GM23338 (cell line): ENCODE measurements around the gene ST3GAL4. TPM values are rescaled to one million over a fixed set of nuclear protein-coding genes. Genes with fewer than 3 reads are reported as not detected.

Source experiments
- ATAC-seq: fragments of 200-7000 bp; cut with Tn5 transposase; 3 replicates; pipeline ENCODE4 v1.9.1; 2020
- DNase-seq: peaks from one replicate; pipeline ENCODE4 v3.0.0-alpha.2; 2015; ENCODE audit warnings: low spot score
- H2AFZ ChIP-seq: fragments of 200-600 bp; sonication (generic); 2 replicates; pipeline ENCODE4 v1.8.0; 2016; ENCODE audit warnings: antibody characterized with exemption, mild to moderate bottlenecking, moderate library complexity
- H3F3A ChIP-seq: fragments of 200-600 bp; sonication (generic); replicated peaks from 2 replicates; pipeline ENCODE4 v1.8.0; 2017; ENCODE audit warnings: antibody characterized with exemption, mixed run types, low read depth
- H3K27ac ChIP-seq: fragments of 200-600 bp; sonication (generic); 2 replicates; pipeline ENCODE4 v1.6.1; 2016; ENCODE audit warnings: low read depth
- H3K27me3 ChIP-seq: fragments of 200-600 bp; sonication (generic); 2 replicates; pipeline ENCODE4 v1.8.0; 2016; ENCODE audit warnings: mild to moderate bottlenecking, mixed run types, moderate library complexity; ENCODE audit not compliant: insufficient read depth
- H3K36me3 ChIP-seq: fragments of 200-600 bp; sonication (generic); 2 replicates; pipeline ENCODE4 v1.8.0; 2016; ENCODE audit warnings: mild to moderate bottlenecking; ENCODE audit not compliant: insufficient read depth
- H3K4me1 ChIP-seq: fragments of 200-600 bp; sonication (generic); 2 replicates; pipeline ENCODE4 v1.8.0; 2016; ENCODE audit warnings: mild to moderate bottlenecking, moderate library complexity; ENCODE audit not compliant: insufficient read depth
- H3K4me2 ChIP-seq: fragments of 200-600 bp; sonication (generic); 2 replicates; pipeline ENCODE4 v1.7.1; 2017; ENCODE audit warnings: mixed run types
- H3K4me3 ChIP-seq: fragments of 200-600 bp; sonication (generic); 2 replicates; pipeline ENCODE4 v1.6.1; 2016; ENCODE audit warnings: mixed run types
- H3K79me2 ChIP-seq: fragments of 200-600 bp; sonication (generic); replicated peaks from 2 replicates; pipeline ENCODE4 v1.8.0; 2017; ENCODE audit warnings: mild to moderate bottlenecking; ENCODE audit not compliant: insufficient read depth
- H3K9me2 ChIP-seq: fragments of 200-600 bp; sonication (generic); 2 replicates; pipeline ENCODE4 v1.8.0; 2017; ENCODE audit not compliant: insufficient read depth
- H4K20me1 ChIP-seq: fragments of 200-600 bp; sonication (generic); replicated peaks from 2 replicates; pipeline ENCODE4 v1.8.0; 2017; ENCODE audit warnings: mild to moderate bottlenecking; ENCODE audit not compliant: insufficient read depth
- H3K27ac Mint-ChIP-seq: 2 replicates; pipeline ENCODE4 v1.8.0; 2020; ENCODE audit warnings: inconsistent platforms, mild to moderate bottlenecking, moderate library complexity, mixed read lengths
- H3K27me3 Mint-ChIP-seq: 3 replicates; pipeline ENCODE4 v1.8.0; 2022; ENCODE audit warnings: low read depth, mild to moderate bottlenecking, moderate library complexity, mixed read lengths, inconsistent platforms; ENCODE audit not compliant: insufficient read depth, poor library complexity
- H3K36me3 Mint-ChIP-seq: 3 replicates; pipeline ENCODE4 v1.8.0; 2021; ENCODE audit warnings: low read depth, mild to moderate bottlenecking, inconsistent platforms, moderate library complexity, mixed read lengths
- H3K4me1 Mint-ChIP-seq: 3 replicates; pipeline ENCODE4 v1.8.0; 2020; ENCODE audit warnings: mild to moderate bottlenecking, inconsistent platforms, mixed read lengths
- H3K4me3 Mint-ChIP-seq: 3 replicates; pipeline ENCODE4 v1.8.0; 2021; ENCODE audit warnings: moderate library complexity, mild to moderate bottlenecking, inconsistent platforms, mixed read lengths
- H3K9me3 Mint-ChIP-seq: 3 replicates; pipeline ENCODE4 v1.8.0; 2020; ENCODE audit warnings: moderate library complexity, mild to moderate bottlenecking, inconsistent platforms, mixed read lengths
- EZH2phosphoT487 ChIP-seq: fragments of 200-600 bp; sonication (generic); IDR thresholded peaks from one replicate; pipeline ENCODE4 v1.8.1; 2018; ENCODE audit warnings: antibody characterized with exemption; ENCODE audit not compliant: unreplicated experiment
- REST ChIP-seq: IDR thresholded peaks from one replicate; pipeline ENCODE4 v1.6.1; 2018; ENCODE audit warnings: antibody characterized with exemption; ENCODE audit not compliant: unreplicated experiment
- STAT1 ChIP-seq: IDR thresholded peaks from one replicate; pipeline ENCODE4 v1.6.1; 2016; ENCODE audit warnings: antibody characterized with exemption; ENCODE audit not compliant: unreplicated experiment
- ZNF114 ChIP-seq: fragments of 250-450 bp; sonication (Bioruptor Pico); IDR thresholded peaks from 2 replicates; pipeline ENCODE4 v1.5.0; 2020; ENCODE audit warnings: mild to moderate bottlenecking, moderate library complexity
- ZNF331 ChIP-seq: fragments of 250-450 bp; sonication (Bioruptor Pico); IDR thresholded peaks from 2 replicates; pipeline ENCODE4 v1.5.0; 2020; ENCODE audit warnings: low read depth, mild to moderate bottlenecking, moderate library complexity
- polyA plus RNA-seq: library from polyadenylated mRNA; unstranded; fragments of >200 nt; fragmentation: Nextera tagmentation; extraction: Ambion mirVana; gene quantifications from 2 replicates; pipeline ENCODE4 v1.2.1, GENCODE V29; 2016
- total RNA-seq: library from RNA; depleted of rRNA; stranded (reverse); fragments of >200 nt; shearing (Covaris generic); gene quantifications from 2 replicates; pipeline ENCODE4 v1.2.3, GENCODE V29; 2014
- TF ChIP-seq, protein P1 (sequence below): fragments of 250-450 bp; sonication (Bioruptor Pico); IDR thresholded peaks from 2 replicates; pipeline ENCODE4 v1.5.0; 2020; ENCODE audit warnings: mild to moderate bottlenecking, moderate library complexity
- TF ChIP-seq, protein P2 (sequence below), 2 experiments: fragments of 200-600 bp in 1 of 2; sonication (generic) in 1 of 2; conservative IDR thresholded peaks; 2 replicates each; pipeline versions ENCODE4 v1.5.1 to v1.6.1; 2016 to 2017; ENCODE audit warnings: antibody characterized with exemption in 2 of 2, low read depth in 2 of 2, mild to moderate bottlenecking in 2 of 2, moderate library complexity in 1 of 2

The ST3GAL4 gene
- total and polyA plus RNA-seq, 2 experiments from 2014 or later, result 10.1 to 28.0 TPM

GRCh38 chr11:126413843-126414405, 58.4 kb downstream of the ST3GAL4 start:
- Histone ChIP-seq H3K4me3 (no peak overlapping the region), H3K9me2 (no peaks in the 10 kb centered on the region), H3K27me3 (0 out of 2 replicates have a peak, but pooled peaks cover 3% of the 10 kb centered on the region), H3K27ac (no peak overlapping the region), H3F3A (0 out of 2 replicates have a peak, but pooled peaks cover 3% of the 10 kb centered on the region), H4K20me1 (no peaks in the 10 kb centered on the region), H3K4me2 (no peak overlapping the region), H3K79me2 (no peaks in the 10 kb centered on the region), H2AFZ (no peak overlapping the region), H3K4me1 (peaks cover 11% of the 10 kb centered on the region; the same call in 1 of the 2 replicates), H3K36me3 (no peaks in the 10 kb centered on the region)
- DNase-seq, result no peak
- Mint-ChIP-seq H3K36me3 (peaks cover 17% of the 10 kb centered on the region), H3K27ac (no peak overlapping the region), H3K4me1 (peaks cover 8% of the 10 kb centered on the region), H3K27me3 (peaks cover 12% of the 10 kb centered on the region), H3K9me3 (no peaks in the 10 kb centered on the region), H3K4me3 (no peak overlapping the region)
- ATAC-seq, result no peak
- TF ChIP-seq, protein P1, sequence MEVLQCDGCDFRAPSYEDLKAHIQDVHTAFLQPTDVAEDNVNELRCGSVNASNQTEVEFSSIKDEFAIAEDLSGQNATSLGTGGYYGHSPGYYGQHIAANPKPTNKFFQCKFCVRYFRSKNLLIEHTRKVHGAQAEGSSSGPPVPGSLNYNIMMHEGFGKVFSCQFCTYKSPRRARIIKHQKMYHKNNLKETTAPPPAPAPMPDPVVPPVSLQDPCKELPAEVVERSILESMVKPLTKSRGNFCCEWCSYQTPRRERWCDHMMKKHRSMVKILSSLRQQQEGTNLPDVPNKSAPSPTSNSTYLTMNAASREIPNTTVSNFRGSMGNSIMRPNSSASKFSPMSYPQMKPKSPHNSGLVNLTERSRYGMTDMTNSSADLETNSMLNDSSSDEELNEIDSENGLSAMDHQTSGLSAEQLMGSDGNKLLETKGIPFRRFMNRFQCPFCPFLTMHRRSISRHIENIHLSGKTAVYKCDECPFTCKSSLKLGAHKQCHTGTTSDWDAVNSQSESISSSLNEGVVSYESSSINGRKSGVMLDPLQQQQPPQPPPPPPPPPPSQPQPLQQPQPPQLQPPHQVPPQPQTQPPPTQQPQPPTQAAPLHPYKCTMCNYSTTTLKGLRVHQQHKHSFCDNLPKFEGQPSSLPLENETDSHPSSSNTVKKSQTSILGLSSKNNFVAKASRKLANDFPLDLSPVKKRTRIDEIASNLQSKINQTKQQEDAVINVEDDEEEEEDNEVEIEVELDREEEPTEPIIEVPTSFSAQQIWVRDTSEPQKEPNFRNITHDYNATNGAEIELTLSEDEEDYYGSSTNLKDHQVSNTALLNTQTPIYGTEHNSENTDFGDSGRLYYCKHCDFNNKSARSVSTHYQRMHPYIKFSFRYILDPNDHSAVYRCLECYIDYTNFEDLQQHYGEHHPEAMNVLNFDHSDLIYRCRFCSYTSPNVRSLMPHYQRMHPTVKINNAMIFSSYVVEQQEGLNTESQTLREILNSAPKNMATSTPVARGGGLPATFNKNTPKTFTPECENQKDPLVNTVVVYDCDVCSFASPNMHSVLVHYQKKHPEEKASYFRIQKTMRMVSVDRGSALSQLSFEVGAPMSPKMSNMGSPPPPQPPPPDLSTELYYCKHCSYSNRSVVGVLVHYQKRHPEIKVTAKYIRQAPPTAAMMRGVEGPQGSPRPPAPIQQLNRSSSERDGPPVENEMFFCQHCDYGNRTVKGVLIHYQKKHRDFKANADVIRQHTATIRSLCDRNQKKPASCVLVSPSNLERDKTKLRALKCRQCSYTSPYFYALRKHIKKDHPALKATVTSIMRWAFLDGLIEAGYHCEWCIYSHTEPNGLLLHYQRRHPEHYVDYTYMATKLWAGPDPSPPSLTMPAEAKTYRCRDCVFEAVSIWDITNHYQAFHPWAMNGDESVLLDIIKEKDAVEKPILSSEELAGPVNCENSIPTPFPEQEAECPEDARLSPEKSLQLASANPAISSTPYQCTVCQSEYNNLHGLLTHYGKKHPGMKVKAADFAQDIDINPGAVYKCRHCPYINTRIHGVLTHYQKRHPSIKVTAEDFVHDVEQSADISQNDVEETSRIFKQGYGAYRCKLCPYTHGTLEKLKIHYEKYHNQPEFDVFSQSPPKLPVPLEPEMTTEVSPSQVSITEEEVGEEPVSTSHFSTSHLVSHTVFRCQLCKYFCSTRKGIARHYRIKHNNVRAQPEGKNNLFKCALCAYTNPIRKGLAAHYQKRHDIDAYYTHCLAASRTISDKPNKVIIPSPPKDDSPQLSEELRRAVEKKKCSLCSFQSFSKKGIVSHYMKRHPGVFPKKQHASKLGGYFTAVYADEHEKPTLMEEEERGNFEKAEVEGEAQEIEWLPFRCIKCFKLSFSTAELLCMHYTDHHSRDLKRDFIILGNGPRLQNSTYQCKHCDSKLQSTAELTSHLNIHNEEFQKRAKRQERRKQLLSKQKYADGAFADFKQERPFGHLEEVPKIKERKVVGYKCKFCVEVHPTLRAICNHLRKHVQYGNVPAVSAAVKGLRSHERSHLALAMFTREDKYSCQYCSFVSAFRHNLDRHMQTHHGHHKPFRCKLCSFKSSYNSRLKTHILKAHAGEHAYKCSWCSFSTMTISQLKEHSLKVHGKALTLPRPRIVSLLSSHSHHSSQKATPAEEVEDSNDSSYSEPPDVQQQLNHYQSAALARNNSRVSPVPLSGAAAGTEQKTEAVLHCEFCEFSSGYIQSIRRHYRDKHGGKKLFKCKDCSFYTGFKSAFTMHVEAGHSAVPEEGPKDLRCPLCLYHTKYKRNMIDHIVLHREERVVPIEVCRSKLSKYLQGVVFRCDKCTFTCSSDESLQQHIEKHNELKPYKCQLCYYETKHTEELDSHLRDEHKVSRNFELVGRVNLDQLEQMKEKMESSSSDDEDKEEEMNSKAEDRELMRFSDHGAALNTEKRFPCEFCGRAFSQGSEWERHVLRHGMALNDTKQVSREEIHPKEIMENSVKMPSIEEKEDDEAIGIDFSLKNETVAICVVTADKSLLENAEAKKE (CRISPR knock-in tag), result no peak
- TF ChIP-seq REST (no peak), STAT1 (no peak), EZH2phosphoT487 (no peak), ZNF114 (CRISPR knock-in tag) (no peak), ZNF331 (CRISPR knock-in tag) (no peak)
- TF ChIP-seq, protein P2, sequence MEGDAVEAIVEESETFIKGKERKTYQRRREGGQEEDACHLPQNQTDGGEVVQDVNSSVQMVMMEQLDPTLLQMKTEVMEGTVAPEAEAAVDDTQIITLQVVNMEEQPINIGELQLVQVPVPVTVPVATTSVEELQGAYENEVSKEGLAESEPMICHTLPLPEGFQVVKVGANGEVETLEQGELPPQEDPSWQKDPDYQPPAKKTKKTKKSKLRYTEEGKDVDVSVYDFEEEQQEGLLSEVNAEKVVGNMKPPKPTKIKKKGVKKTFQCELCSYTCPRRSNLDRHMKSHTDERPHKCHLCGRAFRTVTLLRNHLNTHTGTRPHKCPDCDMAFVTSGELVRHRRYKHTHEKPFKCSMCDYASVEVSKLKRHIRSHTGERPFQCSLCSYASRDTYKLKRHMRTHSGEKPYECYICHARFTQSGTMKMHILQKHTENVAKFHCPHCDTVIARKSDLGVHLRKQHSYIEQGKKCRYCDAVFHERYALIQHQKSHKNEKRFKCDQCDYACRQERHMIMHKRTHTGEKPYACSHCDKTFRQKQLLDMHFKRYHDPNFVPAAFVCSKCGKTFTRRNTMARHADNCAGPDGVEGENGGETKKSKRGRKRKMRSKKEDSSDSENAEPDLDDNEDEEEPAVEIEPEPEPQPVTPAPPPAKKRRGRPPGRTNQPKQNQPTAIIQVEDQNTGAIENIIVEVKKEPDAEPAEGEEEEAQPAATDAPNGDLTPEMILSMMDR (conservative IDR thresholded peaks at IDR 0.05; ENCODE audit: low read depth in 2 of 2), result no peak
